OCI-LY7 (cell line): ENCODE results near the gene CDK14. TPM values are rescaled to one million over a fixed set of nuclear protein-coding genes. Genes with fewer than 3 reads are reported as not detected.

ENCODE experiments used
- BruUV-seq: library from RNA; stranded (reverse); fragments of 400-500 nt; replicated peaks from 2 replicates; lab custom pipeline; 2021; lab: Mats Ljungman, UMichigan
- CTCF ChIA-PET: fragments of 300-600 bp; sonication (Branson Sonifier 250); formaldehyde crosslinking; loops from one replicate; lab custom pipeline; 2022; ENCODE audit warnings: antibody characterized with exemption; ENCODE audit not compliant: unreplicated experiment; lab: Charles Lee
- POLR2A ChIA-PET: fragments of 300-600 bp; sonication (Branson Sonifier 250); formaldehyde crosslinking; loops from one replicate; lab custom pipeline; 2022; ENCODE audit warnings: antibody characterized with exemption; lab: Charles Lee
- DNase-seq: peaks from one replicate; pipeline ENCODE4 v3.0.0-alpha.2; 2015; ENCODE audit warnings: low spot score
- H2AFZ ChIP-seq: fragments of 200-600 bp; sonication (generic), shearing (Covaris generic); 2 replicates; pipeline ENCODE4 v1.6.1; 2014; ENCODE audit warnings: mild to moderate bottlenecking, antibody characterized with exemption, low read length, moderate library complexity
- H3K27ac ChIP-seq: fragments of 200-600 bp; sonication (generic); 2 replicates; pipeline ENCODE4 v1.5.1; 2014; ENCODE audit warnings: mixed run types, low read depth, mild to moderate bottlenecking, moderate library complexity, low read length, inconsistent platforms; ENCODE audit not compliant: poor library complexity, severe bottlenecking
- H3K36me3 ChIP-seq: fragments of 200-600 bp; sonication (generic); 2 replicates; pipeline ENCODE4 v1.6.1; 2014; ENCODE audit warnings: mild to moderate bottlenecking, antibody characterized with exemption, low read length, moderate library complexity, mixed read lengths; ENCODE audit not compliant: insufficient read depth
- H3K4me1 ChIP-seq: fragments of 200-600 bp; sonication (generic); 2 replicates; pipeline ENCODE4 v1.5.1; 2014; ENCODE audit warnings: mild to moderate bottlenecking, low read length; ENCODE audit not compliant: insufficient read depth, poor library complexity, severe bottlenecking
- H3K4me2 ChIP-seq: fragments of 200-600 bp; sonication (generic); 2 replicates; pipeline ENCODE4 v1.6.1; 2014; ENCODE audit warnings: mild to moderate bottlenecking, low read length
- H3K4me3 ChIP-seq: fragments of 200-600 bp; sonication (generic); 2 replicates; pipeline ENCODE4 v1.5.1; 2014; ENCODE audit warnings: mild to moderate bottlenecking, low read depth, low read length; ENCODE audit not compliant: poor library complexity, severe bottlenecking
- H3K79me2 ChIP-seq: fragments of 200-600 bp; sonication (generic); 2 replicates; pipeline ENCODE4 v1.6.1; 2016; ENCODE audit warnings: low read depth, mild to moderate bottlenecking, low read length, moderate library complexity, mixed read lengths; ENCODE audit not compliant: insufficient read depth
- H3K9me2 ChIP-seq: fragments of 200-600 bp; sonication (generic); 2 replicates; pipeline ENCODE4 v1.6.1; 2016; ENCODE audit warnings: mild to moderate bottlenecking, low read length, mixed read lengths; ENCODE audit not compliant: insufficient read depth
- H3K9me3 ChIP-seq: fragments of 200-600 bp; sonication (generic); 2 replicates; pipeline ENCODE4 v1.6.1; 2014; ENCODE audit warnings: mild to moderate bottlenecking, mixed run types, low read length, mixed read lengths
- H4K20me1 ChIP-seq: fragments of 200-600 bp; sonication (generic); 2 replicates; pipeline ENCODE4 v1.6.1; 2014; ENCODE audit warnings: mild to moderate bottlenecking, antibody characterized with exemption, low read length, moderate library complexity, mixed read lengths; ENCODE audit not compliant: insufficient read depth
- EZH2phosphoT487 ChIP-seq: fragments of 200-600 bp; sonication (generic); IDR thresholded peaks from 2 replicates; pipeline ENCODE4 v1.6.1; 2018; ENCODE audit warnings: low read depth, borderline replicate concordance, mild to moderate bottlenecking, mixed run types, antibody characterized with exemption, low read length, moderate library complexity, mixed read lengths
- intact Hi-C: fragments of 100-400 bp; cut with micrococcal nuclease; formaldehyde crosslinking; loops from one replicate; pipeline ENCODE4 v1.10.0; 2022; ENCODE audit not compliant: unreplicated experiment
- total RNA-seq, 2 experiments: library from RNA; depleted of rRNA in 1 of 2; stranded (reverse); fragments of >200 nt in 1 of 2; shearing (Covaris generic) in 1 of 2; gene quantifications; 2 replicates each; pipeline ENCODE4 v1.2.3, GENCODE V29; 2014 to 2022
- TF ChIP-seq, protein P1 (sequence below): fragments of 200-600 bp; sonication (generic); conservative IDR thresholded peaks from 2 replicates; pipeline ENCODE4 v1.5.1; 2014; ENCODE audit warnings: mild to moderate bottlenecking, antibody characterized with exemption, low read length, moderate library complexity, mixed read lengths

The CDK14 gene
- total RNA-seq, 2 experiments from 2014 or later = 90.7 to 111 TPM

DNA sequence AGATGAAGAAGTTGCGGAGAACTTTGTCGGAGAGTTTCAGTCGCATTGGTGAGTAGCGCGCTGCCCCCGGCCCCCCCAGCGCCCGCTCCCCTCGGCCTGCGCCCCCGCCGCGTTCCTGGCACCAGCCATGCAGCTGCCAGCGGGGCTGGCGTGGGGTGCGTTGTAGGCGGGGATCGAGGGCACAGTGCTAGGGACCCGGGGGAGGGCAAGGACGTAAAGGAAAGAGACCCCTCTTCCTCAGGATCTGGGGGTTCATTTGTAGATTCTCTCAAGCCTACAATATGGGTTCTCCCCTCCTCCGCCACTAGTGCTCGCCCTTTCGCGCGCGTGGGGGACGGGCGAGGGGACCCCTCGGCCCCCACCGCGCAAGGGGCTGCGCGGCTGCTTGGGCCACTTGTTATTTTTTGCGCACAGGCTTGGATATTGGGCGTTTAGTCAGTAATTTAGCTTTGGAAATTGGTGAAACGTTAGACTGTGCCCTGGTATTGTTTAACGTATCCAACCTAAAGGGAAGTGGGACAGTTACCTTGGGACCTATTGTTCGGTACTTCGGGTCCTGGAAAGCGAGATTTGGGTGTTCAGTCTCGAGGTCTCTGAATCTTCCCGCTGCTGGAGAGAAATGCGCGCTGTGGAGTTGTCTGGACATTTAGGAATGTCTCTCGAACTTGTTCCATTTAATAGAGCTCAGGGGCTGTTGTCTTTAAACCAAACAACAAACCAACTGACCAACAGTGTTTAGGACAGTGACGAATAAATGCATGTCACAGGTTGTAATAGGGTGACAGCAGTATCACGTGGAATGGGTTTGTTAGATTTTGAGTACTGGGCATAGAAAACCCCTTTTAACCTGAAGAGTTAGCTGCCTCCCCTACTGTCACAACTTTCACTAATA lies 796 bp downstream of the CDK14 start:
- H4K20me1 ChIP-seq = no peaks in the 10 kb centered on the region
- H3K4me3 ChIP-seq = peak overlapping the region; percentile 71
- no peaks in the 10 kb centered on the region for H3K79me2 ChIP-seq
- no peak for TF ChIP-seq EZH2phosphoT487
- TF ChIP-seq, protein P1, sequence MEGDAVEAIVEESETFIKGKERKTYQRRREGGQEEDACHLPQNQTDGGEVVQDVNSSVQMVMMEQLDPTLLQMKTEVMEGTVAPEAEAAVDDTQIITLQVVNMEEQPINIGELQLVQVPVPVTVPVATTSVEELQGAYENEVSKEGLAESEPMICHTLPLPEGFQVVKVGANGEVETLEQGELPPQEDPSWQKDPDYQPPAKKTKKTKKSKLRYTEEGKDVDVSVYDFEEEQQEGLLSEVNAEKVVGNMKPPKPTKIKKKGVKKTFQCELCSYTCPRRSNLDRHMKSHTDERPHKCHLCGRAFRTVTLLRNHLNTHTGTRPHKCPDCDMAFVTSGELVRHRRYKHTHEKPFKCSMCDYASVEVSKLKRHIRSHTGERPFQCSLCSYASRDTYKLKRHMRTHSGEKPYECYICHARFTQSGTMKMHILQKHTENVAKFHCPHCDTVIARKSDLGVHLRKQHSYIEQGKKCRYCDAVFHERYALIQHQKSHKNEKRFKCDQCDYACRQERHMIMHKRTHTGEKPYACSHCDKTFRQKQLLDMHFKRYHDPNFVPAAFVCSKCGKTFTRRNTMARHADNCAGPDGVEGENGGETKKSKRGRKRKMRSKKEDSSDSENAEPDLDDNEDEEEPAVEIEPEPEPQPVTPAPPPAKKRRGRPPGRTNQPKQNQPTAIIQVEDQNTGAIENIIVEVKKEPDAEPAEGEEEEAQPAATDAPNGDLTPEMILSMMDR = no peak
- intact Hi-C loops = loop anchor here (5.0 to 10.0 kb wide), 3 partner anchors 110 to 435 kb away; no protein-coding TSS in a partner anchor
- peak overlapping the region; percentile 82 for H3K4me2 ChIP-seq
- no peak overlapping the region for H3K27ac ChIP-seq
- BruUV-seq = no TSS peak
- H3K9me3 ChIP-seq = no peaks in the 10 kb centered on the region
- peak overlapping the region; percentile 79; the same call in 1 of the 2 replicates for H2AFZ ChIP-seq
- no peaks in the 10 kb centered on the region for H3K9me2 ChIP-seq
- H3K4me1 ChIP-seq = peaks cover 3% of the 10 kb centered on the region
- CTCF ChIA-PET = no interaction called here
- H3K36me3 ChIP-seq = no peaks in the 10 kb centered on the region
- POLR2A ChIA-PET = interaction anchor here (0.7 to 1.2 kb wide), 3 partner anchors 11 to 20 kb away, joined by 3 to 4 read pairs (median 3); no protein-coding TSS in a partner anchor
- DNase-seq = no peak

DNA sequence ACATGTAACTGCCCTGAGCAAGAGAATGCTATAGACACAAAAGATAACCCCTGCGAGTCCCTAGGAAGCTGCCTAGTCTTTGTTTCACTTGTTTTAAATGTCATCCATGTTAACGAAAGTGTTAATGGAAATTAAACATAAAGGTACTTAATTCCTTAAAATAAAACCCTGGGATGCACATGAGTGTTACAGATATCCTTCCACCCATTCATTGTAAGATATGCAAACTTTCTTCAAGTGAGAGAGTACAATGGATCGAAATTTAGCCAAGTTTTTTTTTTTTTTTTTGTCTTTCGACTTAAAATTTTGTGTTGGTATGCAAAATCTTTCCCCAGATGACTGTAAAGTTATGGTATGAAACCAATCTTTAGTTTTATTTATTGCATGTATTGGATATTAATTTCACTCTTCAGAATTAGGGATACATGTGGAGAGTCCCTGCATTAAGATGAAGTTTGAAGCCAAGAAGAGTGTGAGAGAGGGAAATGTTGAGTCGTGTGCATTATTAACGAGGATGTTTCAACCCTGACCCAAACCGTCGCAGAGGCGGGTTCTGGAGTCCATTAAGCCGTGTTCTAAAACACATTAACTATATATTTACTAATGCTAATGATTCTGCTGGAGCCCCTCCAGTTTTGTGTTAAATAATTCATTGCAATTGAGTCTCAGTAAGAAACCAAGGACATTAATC lies 1.6 kb downstream of the CDK14 start:
- no peaks in the 10 kb centered on the region for H3K9me2 ChIP-seq
- H4K20me1 ChIP-seq = no peaks in the 10 kb centered on the region
- H3K9me3 ChIP-seq = no peaks in the 10 kb centered on the region
- H3K79me2 ChIP-seq = no peaks in the 10 kb centered on the region
- H3K4me2 ChIP-seq = peak overlapping the region; percentile 82; the same call in 1 of the 2 replicates
- TSS peak; percentile 68 for BruUV-seq
- no peak for DNase-seq
- no peak overlapping the region for H2AFZ ChIP-seq
- intact Hi-C loops = loop anchor here (5.0 to 10.0 kb wide), 3 partner anchors 110 to 435 kb away; no protein-coding TSS in a partner anchor
- no peak for TF ChIP-seq EZH2phosphoT487
- TF ChIP-seq, protein P1 = no peak
- H3K4me3 ChIP-seq = no peak overlapping the region
- POLR2A ChIA-PET = interaction anchor here (0.6 to 1.2 kb wide), 4 partner anchors 10 to 96 kb away, joined by 3 to 4 read pairs (median 3); no protein-coding TSS in a partner anchor
- no peak overlapping the region for H3K27ac ChIP-seq
- CTCF ChIA-PET = no interaction called here
- no peaks in the 10 kb centered on the region for H3K36me3 ChIP-seq
- peaks cover 3% of the 10 kb centered on the region for H3K4me1 ChIP-seq
